C4-2B (cell line): Measurements from ENCODE around the gene PRR5.

Experiments used
- ZFX ChIP-seq: fragments of 450-650 bp; IDR thresholded peaks from 2 replicates; pipeline ENCODE4 v1.6.1; 2017
- TF ChIP-seq, protein P1 (sequence below): fragments of 450-650 bp; conservative IDR thresholded peaks from 2 replicates; pipeline ENCODE4 v1.5.1; 2017; ENCODE audit warnings: mild to moderate bottlenecking

DNA sequence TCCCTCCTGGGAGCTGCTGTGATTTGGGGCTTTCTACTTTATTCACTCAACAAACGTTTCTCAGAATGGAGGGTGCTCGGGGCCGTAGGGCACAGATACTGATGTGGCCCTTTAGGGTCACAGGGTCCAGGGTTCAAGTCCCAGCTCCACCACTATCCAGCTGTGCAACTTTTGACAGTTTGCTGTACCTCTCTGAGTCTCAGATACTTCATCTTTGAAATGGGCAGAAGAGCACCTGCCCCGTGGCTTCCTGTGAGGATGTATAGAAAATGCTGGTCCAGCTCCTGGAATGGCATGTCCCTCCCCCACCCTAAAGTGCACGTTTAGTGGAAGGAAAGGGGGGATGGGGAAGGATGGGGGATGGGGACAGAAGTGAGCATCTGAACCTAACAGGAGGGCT lies 21.9 kb upstream of the PRR5 start:
- TF ChIP-seq, protein P1, sequence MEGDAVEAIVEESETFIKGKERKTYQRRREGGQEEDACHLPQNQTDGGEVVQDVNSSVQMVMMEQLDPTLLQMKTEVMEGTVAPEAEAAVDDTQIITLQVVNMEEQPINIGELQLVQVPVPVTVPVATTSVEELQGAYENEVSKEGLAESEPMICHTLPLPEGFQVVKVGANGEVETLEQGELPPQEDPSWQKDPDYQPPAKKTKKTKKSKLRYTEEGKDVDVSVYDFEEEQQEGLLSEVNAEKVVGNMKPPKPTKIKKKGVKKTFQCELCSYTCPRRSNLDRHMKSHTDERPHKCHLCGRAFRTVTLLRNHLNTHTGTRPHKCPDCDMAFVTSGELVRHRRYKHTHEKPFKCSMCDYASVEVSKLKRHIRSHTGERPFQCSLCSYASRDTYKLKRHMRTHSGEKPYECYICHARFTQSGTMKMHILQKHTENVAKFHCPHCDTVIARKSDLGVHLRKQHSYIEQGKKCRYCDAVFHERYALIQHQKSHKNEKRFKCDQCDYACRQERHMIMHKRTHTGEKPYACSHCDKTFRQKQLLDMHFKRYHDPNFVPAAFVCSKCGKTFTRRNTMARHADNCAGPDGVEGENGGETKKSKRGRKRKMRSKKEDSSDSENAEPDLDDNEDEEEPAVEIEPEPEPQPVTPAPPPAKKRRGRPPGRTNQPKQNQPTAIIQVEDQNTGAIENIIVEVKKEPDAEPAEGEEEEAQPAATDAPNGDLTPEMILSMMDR: no peak
- no peak for TF ChIP-seq ZFX
